ENCODE measurements around the gene HHIPL1.

DNA sequence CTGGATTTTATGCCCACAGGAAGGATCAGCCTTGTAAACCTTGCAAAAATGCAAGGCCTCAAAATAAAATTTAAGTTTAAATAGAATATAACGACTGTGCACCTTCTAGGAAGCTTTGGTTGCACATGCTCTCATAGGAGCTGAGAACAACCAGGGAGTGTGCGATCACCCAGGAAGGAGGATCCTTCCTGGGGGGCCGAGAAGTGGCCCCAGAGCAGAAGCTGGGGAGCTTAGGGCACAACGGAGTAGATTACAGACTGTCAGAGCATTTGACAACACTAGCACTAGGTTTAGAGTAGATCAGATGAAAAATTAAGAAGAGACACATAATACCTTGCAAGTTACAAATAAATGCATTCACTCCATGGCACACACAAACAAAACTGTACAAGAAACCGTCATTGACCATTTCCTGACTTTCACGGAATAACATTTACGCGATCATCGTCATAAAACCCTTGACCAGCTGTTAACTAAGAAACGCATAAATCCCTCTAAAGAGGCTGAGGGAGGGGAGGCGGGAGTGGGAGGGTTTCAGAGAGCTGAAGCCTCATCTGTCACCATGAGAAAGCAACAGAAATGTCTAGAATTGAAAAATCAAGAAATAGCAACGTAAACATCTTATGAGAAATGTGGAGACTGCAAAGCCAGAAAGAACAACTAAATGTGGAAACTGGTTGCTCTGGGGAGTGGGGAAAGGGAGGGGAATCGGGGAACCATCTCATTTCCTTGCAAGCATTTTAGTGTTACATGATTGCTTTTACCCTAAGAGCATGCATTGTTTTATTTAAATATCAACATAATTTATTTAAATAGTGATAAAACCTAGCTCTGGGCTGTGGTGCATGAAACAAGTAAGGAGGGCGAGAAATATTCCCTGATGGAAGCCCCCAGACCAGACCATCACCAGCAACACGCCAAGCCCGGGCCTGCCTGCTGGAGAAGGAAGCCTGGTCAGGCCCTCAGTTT, 27.8 kb upstream of the HHIPL1 start:
- TF ChIP-seq, protein P1, sequence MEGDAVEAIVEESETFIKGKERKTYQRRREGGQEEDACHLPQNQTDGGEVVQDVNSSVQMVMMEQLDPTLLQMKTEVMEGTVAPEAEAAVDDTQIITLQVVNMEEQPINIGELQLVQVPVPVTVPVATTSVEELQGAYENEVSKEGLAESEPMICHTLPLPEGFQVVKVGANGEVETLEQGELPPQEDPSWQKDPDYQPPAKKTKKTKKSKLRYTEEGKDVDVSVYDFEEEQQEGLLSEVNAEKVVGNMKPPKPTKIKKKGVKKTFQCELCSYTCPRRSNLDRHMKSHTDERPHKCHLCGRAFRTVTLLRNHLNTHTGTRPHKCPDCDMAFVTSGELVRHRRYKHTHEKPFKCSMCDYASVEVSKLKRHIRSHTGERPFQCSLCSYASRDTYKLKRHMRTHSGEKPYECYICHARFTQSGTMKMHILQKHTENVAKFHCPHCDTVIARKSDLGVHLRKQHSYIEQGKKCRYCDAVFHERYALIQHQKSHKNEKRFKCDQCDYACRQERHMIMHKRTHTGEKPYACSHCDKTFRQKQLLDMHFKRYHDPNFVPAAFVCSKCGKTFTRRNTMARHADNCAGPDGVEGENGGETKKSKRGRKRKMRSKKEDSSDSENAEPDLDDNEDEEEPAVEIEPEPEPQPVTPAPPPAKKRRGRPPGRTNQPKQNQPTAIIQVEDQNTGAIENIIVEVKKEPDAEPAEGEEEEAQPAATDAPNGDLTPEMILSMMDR (IDR thresholded peaks at IDR 0.05), result no peak
- TF ChIP-seq POLR2AphosphoS5 (IDR thresholded peaks at IDR 0.05) (no peak), POLR2A (IDR thresholded peaks at IDR 0.05) (no peak), EP300 (IDR thresholded peaks at IDR 0.05) (no peak)
